OCI-LY3 (cell line): ENCODE measurements around the gene CAVIN2.

Experiments
- CTCF ChIP-seq: fragments of 200-600, 300-600 bp; sonication (generic); IDR thresholded peaks from 2 replicates; pipeline ENCODE4 v1.5.1; 2014; ENCODE audit warnings: antibody characterized with exemption, low read length, low read depth
- EZH2phosphoT487 ChIP-seq: fragments of 200-600 bp; shearing (Covaris generic); IDR thresholded peaks from 2 replicates; pipeline ENCODE4 v1.6.1; 2018; ENCODE audit warnings: antibody characterized with exemption, mixed run types, low read depth

- TF ChIP-seq CTCF: no peak
- TF ChIP-seq EZH2phosphoT487: no peak
Measured at GRCh38 chr2:191895743-191896142, 48.9 kb upstream of the CAVIN2 start.
